Panc1 (cell line): ENCODE measurements around the gene POLR1H. TPM values are rescaled to one million over a fixed set of nuclear protein-coding genes. Genes with fewer than 3 reads are reported as not detected.

Experiments used
- ATAC-seq: fragments of 200-7000 bp; cut with Tn5 transposase; 2 replicates; pipeline ENCODE4 v1.9.1; 2020; ENCODE audit warnings: mild to moderate bottlenecking, moderate library complexity
- BruUV-seq: library from RNA; stranded (reverse); fragments of 400-500 nt; replicated peaks from 2 replicates; lab custom pipeline; 2021; lab: Mats Ljungman, UMichigan
- CTCF ChIA-PET: fragments of 300-600 bp; sonication (Branson Sonifier 250); formaldehyde crosslinking; loops from one replicate; lab custom pipeline; 2022; ENCODE audit warnings: antibody characterized with exemption; lab: Charles Lee
- POLR2A ChIA-PET: fragments of 300-600 bp; sonication (Branson Sonifier 250); formaldehyde crosslinking; loops from one replicate; lab custom pipeline; 2022; ENCODE audit warnings: antibody characterized with exemption; lab: Charles Lee
- DNase-seq: peaks from one replicate; pipeline ENCODE4 v3.0.0-alpha.2; 2010; ENCODE audit warnings: low read depth, low spot score
- H3K27ac ChIP-seq: 2 replicates; pipeline ENCODE4 v1.5.1; 2011; ENCODE audit warnings: mild to moderate bottlenecking, low read length, inconsistent platforms
- H3K27me3 ChIP-seq: fragments of 200-500 bp; sonication (Bioruptor generic); 2 replicates; pipeline ENCODE4 v1.6.0; 2014; ENCODE audit warnings: low read length, inconsistent platforms; ENCODE audit not compliant: control insufficient read depth, insufficient read depth
- H3K36me3 ChIP-seq: fragments of 200-500 bp; sonication (Bioruptor generic); 2 replicates; pipeline ENCODE4 v1.5.1; 2014; ENCODE audit warnings: inconsistent platforms, mild to moderate bottlenecking, low read length, moderate library complexity; ENCODE audit not compliant: control insufficient read depth, insufficient read depth
- H3K4me1 ChIP-seq: 2 replicates; pipeline ENCODE4 v1.5.1; 2011; ENCODE audit warnings: inconsistent platforms, mild to moderate bottlenecking, low read length, moderate library complexity; ENCODE audit not compliant: control insufficient read depth, insufficient read depth
- H3K4me3 ChIP-seq, 2 experiments: 2 replicates each; pipeline ENCODE4 v1.5.1; 2011 to 2012; ENCODE audit warnings: low read depth in 2 of 2, low read length in 2 of 2, mild to moderate bottlenecking in 2 of 2, inconsistent platforms in 1 of 2, moderate library complexity in 1 of 2
- H3K9me3 ChIP-seq: fragments of 200-500 bp; sonication (Bioruptor generic); 2 replicates; pipeline ENCODE4 v1.5.1; 2014; ENCODE audit warnings: low read depth, mild to moderate bottlenecking, inconsistent platforms, low read length, moderate library complexity; ENCODE audit not compliant: control insufficient read depth, insufficient read depth
- POLR2AphosphoS5 ChIP-seq: IDR thresholded peaks from 2 replicates; pipeline ENCODE4 v1.6.1; 2012; ENCODE audit warnings: mild to moderate bottlenecking, low read depth, low read length, moderate library complexity
- SIN3A ChIP-seq: IDR thresholded peaks from 2 replicates; pipeline ENCODE4 v1.6.1; 2012; ENCODE audit warnings: low read depth, mild to moderate bottlenecking, low read length, moderate library complexity, borderline replicate concordance; ENCODE audit not compliant: insufficient read depth
- TCF7L2 ChIP-seq: IDR thresholded peaks from 2 replicates; pipeline ENCODE4 v1.6.1; 2011; ENCODE audit warnings: mild to moderate bottlenecking, low read depth, low read length, inconsistent platforms
- in situ Hi-C: cut with HindIII; loops from 2 replicates; pipeline ENCODE4 v1.10.0; 2016; ENCODE audit warnings: low sequenced_read_pairs, low pct_unique_long_range_greater_than_20kb
- intact Hi-C: fragments of 100-400 bp; cut with micrococcal nuclease; formaldehyde crosslinking; loops from one replicate; pipeline ENCODE4 v1.10.0; 2022; ENCODE audit not compliant: unreplicated experiment
- total RNA-seq: library from RNA; stranded (reverse); gene quantifications from one replicate; pipeline ENCODE4 v1.2.1, GENCODE V29; 2021; ENCODE audit not compliant: unreplicated experiment
- TF ChIP-seq, protein P1 (sequence below), 2 experiments: IDR thresholded peaks; 2 replicates each; pipeline ENCODE4 v1.6.1; 2011 to 2012; ENCODE audit warnings: low read depth in 2 of 2, control low read depth in 1 of 2, low read length in 1 of 2, mild to moderate bottlenecking in 1 of 2, moderate library complexity in 1 of 2; ENCODE audit not compliant: insufficient read depth in 1 of 2
- TF ChIP-seq, protein P2 (sequence below): fragments of 450-650 bp; IDR thresholded peaks from 2 replicates; pipeline ENCODE4 v1.5.1; 2017; ENCODE audit warnings: mild to moderate bottlenecking

Gene POLR1H
- total RNA-seq, 1 experiment from 2014 or later, result 24.9 TPM

DNA sequence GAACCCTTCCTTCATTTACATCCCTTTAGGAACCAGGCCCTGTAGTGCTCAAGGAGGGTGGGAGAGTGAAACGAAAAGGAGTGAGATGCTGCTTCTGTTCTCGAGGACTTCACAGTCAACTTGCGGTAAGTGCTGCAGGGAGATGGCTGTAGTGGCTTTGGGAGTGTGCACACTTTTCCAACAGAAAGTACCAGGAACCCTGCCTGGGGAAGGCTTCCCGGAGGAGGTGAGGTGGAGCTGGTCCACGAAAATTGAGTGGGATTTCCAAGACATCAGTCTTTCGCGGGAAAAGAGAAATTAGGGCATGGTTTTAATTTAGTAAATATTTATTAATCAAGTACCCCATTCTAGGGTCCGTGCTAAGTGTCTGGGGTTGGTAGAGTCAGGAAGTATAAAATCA is 39.1 kb downstream of the POLR1H start:
- in situ Hi-C loops, result no loop called here
- no peaks in the 10 kb centered on the region for H3K9me3 ChIP-seq
- POLR2A ChIA-PET, result no interaction called here
- peaks cover 7% of the 10 kb centered on the region for H3K27me3 ChIP-seq
- CTCF ChIA-PET, result no interaction called here
- peaks cover 16% of the 10 kb centered on the region for H3K4me1 ChIP-seq
- intact Hi-C loops, result no loop called here
- TF ChIP-seq POLR2AphosphoS5 (no peak), TCF7L2 (no peak), SIN3A (no peak)
- TF ChIP-seq, protein P1, sequence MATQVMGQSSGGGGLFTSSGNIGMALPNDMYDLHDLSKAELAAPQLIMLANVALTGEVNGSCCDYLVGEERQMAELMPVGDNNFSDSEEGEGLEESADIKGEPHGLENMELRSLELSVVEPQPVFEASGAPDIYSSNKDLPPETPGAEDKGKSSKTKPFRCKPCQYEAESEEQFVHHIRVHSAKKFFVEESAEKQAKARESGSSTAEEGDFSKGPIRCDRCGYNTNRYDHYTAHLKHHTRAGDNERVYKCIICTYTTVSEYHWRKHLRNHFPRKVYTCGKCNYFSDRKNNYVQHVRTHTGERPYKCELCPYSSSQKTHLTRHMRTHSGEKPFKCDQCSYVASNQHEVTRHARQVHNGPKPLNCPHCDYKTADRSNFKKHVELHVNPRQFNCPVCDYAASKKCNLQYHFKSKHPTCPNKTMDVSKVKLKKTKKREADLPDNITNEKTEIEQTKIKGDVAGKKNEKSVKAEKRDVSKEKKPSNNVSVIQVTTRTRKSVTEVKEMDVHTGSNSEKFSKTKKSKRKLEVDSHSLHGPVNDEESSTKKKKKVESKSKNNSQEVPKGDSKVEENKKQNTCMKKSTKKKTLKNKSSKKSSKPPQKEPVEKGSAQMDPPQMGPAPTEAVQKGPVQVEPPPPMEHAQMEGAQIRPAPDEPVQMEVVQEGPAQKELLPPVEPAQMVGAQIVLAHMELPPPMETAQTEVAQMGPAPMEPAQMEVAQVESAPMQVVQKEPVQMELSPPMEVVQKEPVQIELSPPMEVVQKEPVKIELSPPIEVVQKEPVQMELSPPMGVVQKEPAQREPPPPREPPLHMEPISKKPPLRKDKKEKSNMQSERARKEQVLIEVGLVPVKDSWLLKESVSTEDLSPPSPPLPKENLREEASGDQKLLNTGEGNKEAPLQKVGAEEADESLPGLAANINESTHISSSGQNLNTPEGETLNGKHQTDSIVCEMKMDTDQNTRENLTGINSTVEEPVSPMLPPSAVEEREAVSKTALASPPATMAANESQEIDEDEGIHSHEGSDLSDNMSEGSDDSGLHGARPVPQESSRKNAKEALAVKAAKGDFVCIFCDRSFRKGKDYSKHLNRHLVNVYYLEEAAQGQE (IDR thresholded peaks at IDR 0.05; ENCODE audit: insufficient read depth in 1 of 2, low read depth in 2 of 2, low read length in 1 of 2), result no peak
- TF ChIP-seq, protein P2, sequence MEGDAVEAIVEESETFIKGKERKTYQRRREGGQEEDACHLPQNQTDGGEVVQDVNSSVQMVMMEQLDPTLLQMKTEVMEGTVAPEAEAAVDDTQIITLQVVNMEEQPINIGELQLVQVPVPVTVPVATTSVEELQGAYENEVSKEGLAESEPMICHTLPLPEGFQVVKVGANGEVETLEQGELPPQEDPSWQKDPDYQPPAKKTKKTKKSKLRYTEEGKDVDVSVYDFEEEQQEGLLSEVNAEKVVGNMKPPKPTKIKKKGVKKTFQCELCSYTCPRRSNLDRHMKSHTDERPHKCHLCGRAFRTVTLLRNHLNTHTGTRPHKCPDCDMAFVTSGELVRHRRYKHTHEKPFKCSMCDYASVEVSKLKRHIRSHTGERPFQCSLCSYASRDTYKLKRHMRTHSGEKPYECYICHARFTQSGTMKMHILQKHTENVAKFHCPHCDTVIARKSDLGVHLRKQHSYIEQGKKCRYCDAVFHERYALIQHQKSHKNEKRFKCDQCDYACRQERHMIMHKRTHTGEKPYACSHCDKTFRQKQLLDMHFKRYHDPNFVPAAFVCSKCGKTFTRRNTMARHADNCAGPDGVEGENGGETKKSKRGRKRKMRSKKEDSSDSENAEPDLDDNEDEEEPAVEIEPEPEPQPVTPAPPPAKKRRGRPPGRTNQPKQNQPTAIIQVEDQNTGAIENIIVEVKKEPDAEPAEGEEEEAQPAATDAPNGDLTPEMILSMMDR, result no peak
- DNase-seq, result no peak
- H3K27ac ChIP-seq, result no peak overlapping the region
- BruUV-seq, result no TSS peak
- ATAC-seq, result no peak
- peak overlapping the region in 1 of 2 experiments; percentile 78; a peak in 1 of 4 replicates for H3K4me3 ChIP-seq
- no peaks in the 10 kb centered on the region for H3K36me3 ChIP-seq

DNA sequence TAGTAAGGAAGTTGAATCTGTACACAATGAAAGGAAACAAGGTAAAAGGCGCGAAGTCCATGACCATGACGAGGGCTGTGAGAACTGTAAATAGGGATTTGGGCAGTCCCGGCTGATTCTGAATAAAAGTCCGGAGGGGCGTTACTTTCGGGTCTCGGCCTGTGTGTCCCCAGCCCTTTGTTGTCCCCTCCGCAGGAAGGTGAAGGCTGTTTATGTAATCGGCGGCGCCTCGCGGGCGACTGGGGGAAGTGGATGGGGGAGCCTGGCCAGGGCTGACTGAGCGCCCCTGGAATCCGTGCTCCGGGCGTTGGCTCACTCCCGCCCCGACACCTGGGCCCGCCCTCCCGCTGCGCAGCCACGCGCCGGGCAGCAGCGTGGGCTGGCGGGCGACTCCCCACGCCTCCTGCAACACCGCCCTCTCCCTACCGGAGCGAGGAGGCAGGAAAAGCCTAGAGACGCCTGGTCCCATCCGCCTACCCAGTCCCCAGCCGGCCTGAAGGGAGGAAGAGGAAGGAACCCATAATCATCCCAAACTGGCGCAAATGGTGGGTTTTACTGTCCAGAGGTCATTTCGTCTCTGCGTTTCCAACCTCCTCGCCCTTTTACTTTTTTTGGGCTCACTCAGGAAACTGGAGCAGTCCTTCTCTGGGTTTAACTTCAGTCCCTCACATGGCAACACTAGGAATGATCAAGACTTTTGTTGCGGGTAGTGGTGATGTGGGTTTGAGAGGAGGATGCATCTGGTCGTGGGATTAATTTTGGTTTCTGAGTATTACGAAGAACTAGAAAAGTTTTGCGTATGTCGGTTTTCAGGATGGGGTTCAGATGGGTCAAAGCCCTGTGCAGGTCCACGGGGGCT is 39.7 kb downstream of the POLR1H start:
- POLR2A ChIA-PET, result interaction anchor here (1.0 kb wide), 1 partner anchor 30 kb away, joined by 4 read pairs; no protein-coding TSS in a partner anchor
- H3K9me3 ChIP-seq, result no peaks in the 10 kb centered on the region
- H3K27ac ChIP-seq, result 0 out of 2 replicates have a peak overlapping the region, but pooled peaks have one; percentile 19
- peaks cover 16% of the 10 kb centered on the region for H3K4me1 ChIP-seq
- intact Hi-C loops (no loop called here), in situ Hi-C loops (no loop called here)
- TF ChIP-seq, protein P2, result no peak
- TF ChIP-seq TCF7L2 (no peak), SIN3A (no peak), POLR2AphosphoS5 (no peak)
- TF ChIP-seq, protein P1 (IDR thresholded peaks at IDR 0.05; ENCODE audit: insufficient read depth in 1 of 2, low read depth in 2 of 2, low read length in 1 of 2), result no peak
- H3K27me3 ChIP-seq, result peaks cover 7% of the 10 kb centered on the region
- DNase-seq (no peak), ATAC-seq (peak; percentile 30; the same call in 1 of the 2 replicates)
- BruUV-seq, result no TSS peak
- no peaks in the 10 kb centered on the region for H3K36me3 ChIP-seq
- H3K4me3 ChIP-seq, result peak overlapping the region; percentile 42 to 78
- CTCF ChIA-PET, result interaction anchor here (1.1 to 1.7 kb wide), 2 partner anchors 27 to 31 kb away, joined by 3 to 15 read pairs; no protein-coding TSS in a partner anchor
